ENCODE measurements around the gene SDHA. TPM values are rescaled to one million over a fixed set of nuclear protein-coding genes. Genes with fewer than 3 reads are reported as not detected.

Gene SDHA
- total RNA-seq, 3 donors from 2014 or later = 71.1 to 80.6 (median 79.5) TPM

GRCh38 chr5:204462-204861, 13.7 kb upstream of the SDHA start:
- DNase-seq (ENCODE audit: low spot score in 2 of 2) = no peak
- Histone ChIP-seq H3K9me3 (no peaks in the 10 kb centered on the region), H3K36me3 (no peaks in the 10 kb centered on the region), H3K4me3 (no peak overlapping the region), H3K27me3 (no peaks in the 10 kb centered on the region), H3K27ac (no peak overlapping the region), H3K4me1 (no peaks in the 10 kb centered on the region)
- no peak for TF ChIP-seq CTCF (IDR thresholded peaks at IDR 0.05)
- TF ChIP-seq POLR2AphosphoS5 (IDR thresholded peaks at IDR 0.05) = no peak
- no peak for TF ChIP-seq POLR2A (IDR thresholded peaks at IDR 0.05)
- intact Hi-C loops (cut with DNase I; ENCODE audit: low total_unique reads) = no loop called here

- Histone ChIP-seq H3K4me1 (no peaks in the 10 kb centered on the region), H3K4me3 (no peak overlapping the region), H3K27me3 (no peaks in the 10 kb centered on the region), H3K9me3 (no peaks in the 10 kb centered on the region), H3K27ac (no peak overlapping the region), H3K36me3 (no peaks in the 10 kb centered on the region)
- intact Hi-C loops (cut with DNase I; ENCODE audit: low total_unique reads) = no loop called here
- no peak for TF ChIP-seq POLR2A (IDR thresholded peaks at IDR 0.05)
- TF ChIP-seq POLR2AphosphoS5 (IDR thresholded peaks at IDR 0.05) = no peak
- TF ChIP-seq CTCF (IDR thresholded peaks at IDR 0.05) = no peak
- DNase-seq (ENCODE audit: low spot score in 2 of 2) = no peak
Measured at GRCh38 chr5:204966-205670, 13.0 kb upstream of the SDHA start.

GRCh38 chr5:206406-206805, 11.7 kb upstream of the SDHA start:
- TF ChIP-seq POLR2A (IDR thresholded peaks at IDR 0.05) (no peak), POLR2AphosphoS5 (IDR thresholded peaks at IDR 0.05) (no peak), CTCF (IDR thresholded peaks at IDR 0.05) (no peak)
- no peak overlapping the region for H3K4me3 ChIP-seq
- no peaks in the 10 kb centered on the region for H3K9me3 ChIP-seq
- no peak overlapping the region for H3K27ac ChIP-seq
- no peak for DNase-seq (ENCODE audit: low spot score in 2 of 2)
- no peaks in the 10 kb centered on the region for H3K27me3 ChIP-seq
- intact Hi-C loops (cut with DNase I; ENCODE audit: low total_unique reads) = no loop called here
- no peaks in the 10 kb centered on the region for H3K36me3 ChIP-seq
- no peaks in the 10 kb centered on the region for H3K4me1 ChIP-seq

- H3K27ac ChIP-seq = no peak overlapping the region
- no peak for TF ChIP-seq CTCF (IDR thresholded peaks at IDR 0.05)
- TF ChIP-seq POLR2AphosphoS5 (IDR thresholded peaks at IDR 0.05) = no peak
- no peak for TF ChIP-seq POLR2A (IDR thresholded peaks at IDR 0.05)
- no peaks in the 10 kb centered on the region for H3K36me3 ChIP-seq
- H3K4me3 ChIP-seq = no peak overlapping the region
- no peaks in the 10 kb centered on the region for H3K27me3 ChIP-seq
- no peaks in the 10 kb centered on the region for H3K9me3 ChIP-seq
- H3K4me1 ChIP-seq = no peaks in the 10 kb centered on the region
- DNase-seq (ENCODE audit: low spot score in 2 of 2) = no peak
- intact Hi-C loops (cut with DNase I; ENCODE audit: low total_unique reads) = no loop called here
Measured at GRCh38 chr5:206927-207536, 11.1 kb upstream of the SDHA start.

GRCh38 chr5:207599-207998, 10.5 kb upstream of the SDHA start:
- intact Hi-C loops (cut with DNase I; ENCODE audit: low total_unique reads) = no loop called here
- no peak overlapping the region for H3K27ac ChIP-seq
- H3K4me3 ChIP-seq = no peak overlapping the region
- DNase-seq (ENCODE audit: low spot score in 2 of 2) = no peak
- no peak for TF ChIP-seq POLR2A (IDR thresholded peaks at IDR 0.05)
- H3K27me3 ChIP-seq = no peaks in the 10 kb centered on the region
- H3K9me3 ChIP-seq = no peaks in the 10 kb centered on the region
- no peaks in the 10 kb centered on the region for H3K4me1 ChIP-seq
- no peaks in the 10 kb centered on the region for H3K36me3 ChIP-seq
